GM21576 (cell line): ENCODE measurements around the gene OR7D2.
"Not testable (repeated sequence)": the region's sequence is repeated elsewhere in the genome, so short reads cannot be mapped to it uniquely, and the experiment has no call there.

Experiments used
- ATAC-seq: cut with Tn5 transposase; IDR thresholded peaks from one replicate; pipeline ENCODE4 v1.9.1; 2021; ENCODE audit warnings: mild to moderate bottlenecking, moderate library complexity; ENCODE audit not compliant: unreplicated experiment

OR7D2 gene

GRCh38 chr19:9198044-9198443 is 19.3 kb downstream of the OR7D2 start:
- ATAC-seq = not testable (repeated sequence)

- no peak for ATAC-seq
These were observed 26.8 kb downstream of the OR7D2 start for GRCh38 chr19:9205501-9206113.

GRCh38 chr19:9219489-9219888 is 40.7 kb downstream of the OR7D2 start, which contains the start of gene OR7D4:
OR7D4 (minus strand) TSS chr19:9219589; CDS start chr19:9214837, 4,752 bp downstream.
- no peak for ATAC-seq
